ENCODE results near the gene RABGAP1L. TPM values are rescaled to one million over a fixed set of nuclear protein-coding genes. Genes with fewer than 3 reads are reported as not detected.

RABGAP1L gene
- total RNA-seq, 1 experiment from 2014 or later = 29.3 TPM

GRCh38 chr1:174605198-174605597, 445.9 kb downstream of the RABGAP1L start:
- Histone ChIP-seq H3K4me2 (ENCODE audit: low read length) (no peak overlapping the region), H3K9me2 (ENCODE audit: insufficient read depth) (no peaks in the 10 kb centered on the region), H3K27ac (ENCODE audit: low read depth, low read length) (no peak overlapping the region), H3K9me3 (ENCODE audit: control insufficient read depth in 1 of 2, insufficient read depth in 1 of 2, low read depth in 1 of 2, low read length in 2 of 2) (no peaks in the 10 kb centered on the region), H2AFZ (ENCODE audit: low read depth, low read length, poor library complexity, severe bottlenecking) (no peak overlapping the region), H3K4me3 (replicated peaks in 1 of 2; ENCODE audit: low read depth in 1 of 2, low read length in 2 of 2) (no peak overlapping the region), H4K20me1 (ENCODE audit: insufficient read depth) (no peaks in the 10 kb centered on the region; the same call in 1 of the 2 replicates), H3K9ac (ENCODE audit: low read length) (no peak overlapping the region), H3K4me1 (ENCODE audit: control insufficient read depth in 1 of 2, insufficient read depth in 2 of 2, low read length in 2 of 2) (no peaks in the 10 kb centered on the region), H3K36me3 (ENCODE audit: control insufficient read depth in 1 of 2, insufficient read depth in 2 of 2, low read length in 2 of 2) (no peaks in the 10 kb centered on the region), H3K27me3 (ENCODE audit: insufficient read depth, low read length) (no peaks in the 10 kb centered on the region), H3K79me2 (ENCODE audit: insufficient read depth, low read length) (no peaks in the 10 kb centered on the region)
- TF ChIP-seq ZFX (IDR thresholded peaks at IDR 0.05) (no peak), SRF (IDR thresholded peaks at IDR 0.05; ENCODE audit: low read depth) (no peak), EZH2 (IDR thresholded peaks at IDR 0.05) (no peak), REST (IDR thresholded peaks at IDR 0.05; ENCODE audit: low read depth) (no peak), CBX3 (IDR thresholded peaks at IDR 0.05; ENCODE audit: low read depth) (no peak), ZNF274 (IDR thresholded peaks at IDR 0.05; ENCODE audit: low read depth, low read length) (no peak), TCF7L2 (IDR thresholded peaks at IDR 0.05; ENCODE audit: borderline replicate concordance, extremely low read depth, insufficient read depth, insufficient read length) (no peak), JUND (IDR thresholded peaks at IDR 0.05) (no peak), SIN3A (IDR thresholded peaks at IDR 0.05; ENCODE audit: low read depth) (no peak), EGR1 (IDR thresholded peaks at IDR 0.05; ENCODE audit: low read depth) (no peak), POLR2A (IDR thresholded peaks at IDR 0.05; ENCODE audit: borderline replicate concordance, extremely low read depth, insufficient read depth, insufficient read length) (no peak), CTCF (IDR thresholded peaks at IDR 0.05 in 2 of 3, conservative IDR thresholded peaks at IDR 0.05 in 1 of 3; ENCODE audit: borderline replicate concordance in 1 of 3, insufficient read depth in 1 of 3, low read depth in 2 of 3, low read length in 2 of 3) (no peak), YY1 (IDR thresholded peaks at IDR 0.05; ENCODE audit: extremely low read depth, insufficient replicate concordance, low read depth, low read length) (no peak), ZBTB33 (IDR thresholded peaks at IDR 0.05; ENCODE audit: extremely low read depth, insufficient replicate concordance, low read length) (no peak), RAD21 (IDR thresholded peaks at IDR 0.05; ENCODE audit: low read depth) (no peak), FOSL1 (IDR thresholded peaks at IDR 0.05; ENCODE audit: low read depth) (no peak)
- ChIA-PET RAD21 (ENCODE audit: low non-redundant PET in 1 of 2, low total read pairs in 2 of 2, uncharacterized antibody in 2 of 2, unreplicated experiment in 2 of 2) (no interaction called here), POLR2A (no interaction called here), CTCF (no interaction called here)
- intact Hi-C loops (cut with micrococcal nuclease) = no loop called here
- BruUV-seq (replicated peaks) = no TSS peak
- DNase-seq (ENCODE audit: low read depth, low spot score) = no peak
- no peak for ATAC-seq

Data from HCT116 (cell line).